ENCODE data around the gene PRR22. TPM values are rescaled to one million over a fixed set of nuclear protein-coding genes. Genes with fewer than 3 reads are reported as not detected.

PRR22 gene
- polyA plus RNA-seq, 1 donor from 2014 or later: 0.97 TPM

GRCh38 chr19:5822181-5822844 is 37.8 kb upstream of the PRR22 start:
- TF ChIP-seq POLR2AphosphoS5 (IDR thresholded peaks at IDR 0.05) (no peak), EZH2 (IDR thresholded peaks at IDR 0.05; ENCODE audit: borderline replicate concordance, insufficient read depth, low read length, poor library complexity, severe bottlenecking) (no peak), TAF1 (IDR thresholded peaks at IDR 0.05; ENCODE audit: low read depth) (no peak), CTCF (IDR thresholded peaks at IDR 0.05; ENCODE audit: poor library complexity, severe bottlenecking) (no peak), RAD21 (conservative IDR thresholded peaks at IDR 0.05) (no peak), REST (IDR thresholded peaks at IDR 0.05; ENCODE audit: borderline replicate concordance) (no peak), MXI1 (conservative IDR thresholded peaks at IDR 0.05; ENCODE audit: poor library complexity, severe bottlenecking) (no peak), SMC3 (conservative IDR thresholded peaks at IDR 0.05; ENCODE audit: poor library complexity) (no peak), EP300 (conservative IDR thresholded peaks at IDR 0.05; ENCODE audit: poor library complexity, severe bottlenecking) (no peak)
- H3K9me3 ChIP-seq (ENCODE audit: low read length): no peaks in the 10 kb centered on the region
- H3K27me3 ChIP-seq (ENCODE audit: insufficient read depth, low read depth, low read length): no peaks in the 10 kb centered on the region
- H3K4me2 ChIP-seq (ENCODE audit: low read length): no peak overlapping the region
- H3K27ac ChIP-seq (ENCODE audit: low read length): no peak overlapping the region
- H3K36me3 ChIP-seq (ENCODE audit: insufficient read depth, low read length): no peaks in the 10 kb centered on the region
- H4K20me1 ChIP-seq (ENCODE audit: insufficient read depth): no peaks in the 10 kb centered on the region
- H3F3A ChIP-seq (ENCODE audit: insufficient read depth, low read length, poor library complexity, severe bottlenecking): no peaks in the 10 kb centered on the region
- H3K9ac ChIP-seq (ENCODE audit: low read length): no peak overlapping the region
- H3K4me3 ChIP-seq (ENCODE audit: low read length): no peak overlapping the region
- no peaks in the 10 kb centered on the region for H3K9me2 ChIP-seq (ENCODE audit: insufficient read depth, low read length)
- no peaks in the 10 kb centered on the region for H3K79me2 ChIP-seq (replicated peaks; ENCODE audit: insufficient read depth, low read length)
- no peak overlapping the region for H2AFZ ChIP-seq (ENCODE audit: low read depth, low read length)

- no peaks in the 10 kb centered on the region for H3K36me3 ChIP-seq (ENCODE audit: insufficient read depth, low read length)
- no peaks in the 10 kb centered on the region for H4K20me1 ChIP-seq (ENCODE audit: insufficient read depth)
- no peaks in the 10 kb centered on the region for H3K27me3 ChIP-seq (ENCODE audit: insufficient read depth, low read depth, low read length)
- H3K79me2 ChIP-seq (replicated peaks; ENCODE audit: insufficient read depth, low read length): no peaks in the 10 kb centered on the region
- TF ChIP-seq CTCF (IDR thresholded peaks at IDR 0.05; ENCODE audit: poor library complexity, severe bottlenecking) (no peak), REST (IDR thresholded peaks at IDR 0.05; ENCODE audit: borderline replicate concordance) (no peak), RAD21 (conservative IDR thresholded peaks at IDR 0.05) (no peak), MXI1 (conservative IDR thresholded peaks at IDR 0.05; ENCODE audit: poor library complexity, severe bottlenecking) (no peak), EZH2 (IDR thresholded peaks at IDR 0.05; ENCODE audit: borderline replicate concordance, insufficient read depth, low read length, poor library complexity, severe bottlenecking) (no peak), SMC3 (conservative IDR thresholded peaks at IDR 0.05; ENCODE audit: poor library complexity) (no peak), TAF1 (IDR thresholded peaks at IDR 0.05; ENCODE audit: low read depth) (no peak), POLR2AphosphoS5 (IDR thresholded peaks at IDR 0.05) (no peak)
- H2AFZ ChIP-seq (ENCODE audit: low read depth, low read length): no peak overlapping the region
- H3K27ac ChIP-seq (ENCODE audit: low read length): no peak overlapping the region
- H3F3A ChIP-seq (ENCODE audit: insufficient read depth, low read length, poor library complexity, severe bottlenecking): no peaks in the 10 kb centered on the region
- H3K9me2 ChIP-seq (ENCODE audit: insufficient read depth, low read length): no peaks in the 10 kb centered on the region
- H3K4me3 ChIP-seq (ENCODE audit: low read length): no peak overlapping the region
- H3K9ac ChIP-seq (ENCODE audit: low read length): no peak overlapping the region
- no peaks in the 10 kb centered on the region for H3K9me3 ChIP-seq (ENCODE audit: low read length)
- H3K4me2 ChIP-seq (ENCODE audit: low read length): no peak overlapping the region
Observed at GRCh38 chr19:5821521-5822180, 37.1 kb upstream of the PRR22 start.

All from neural cell (in vitro differentiated cells).